DMS79 (cell line): ENCODE results near the gene TTC13.
"Not testable (repeated sequence)": the region's sequence is repeated elsewhere in the genome, so short reads cannot be mapped to it uniquely, and the experiment has no call there.

ENCODE experiments used
- DNase-seq: peaks from one replicate; lab custom pipeline; 2025; lab: John Stamatoyannopoulos, UW

The TTC13 gene

DNA sequence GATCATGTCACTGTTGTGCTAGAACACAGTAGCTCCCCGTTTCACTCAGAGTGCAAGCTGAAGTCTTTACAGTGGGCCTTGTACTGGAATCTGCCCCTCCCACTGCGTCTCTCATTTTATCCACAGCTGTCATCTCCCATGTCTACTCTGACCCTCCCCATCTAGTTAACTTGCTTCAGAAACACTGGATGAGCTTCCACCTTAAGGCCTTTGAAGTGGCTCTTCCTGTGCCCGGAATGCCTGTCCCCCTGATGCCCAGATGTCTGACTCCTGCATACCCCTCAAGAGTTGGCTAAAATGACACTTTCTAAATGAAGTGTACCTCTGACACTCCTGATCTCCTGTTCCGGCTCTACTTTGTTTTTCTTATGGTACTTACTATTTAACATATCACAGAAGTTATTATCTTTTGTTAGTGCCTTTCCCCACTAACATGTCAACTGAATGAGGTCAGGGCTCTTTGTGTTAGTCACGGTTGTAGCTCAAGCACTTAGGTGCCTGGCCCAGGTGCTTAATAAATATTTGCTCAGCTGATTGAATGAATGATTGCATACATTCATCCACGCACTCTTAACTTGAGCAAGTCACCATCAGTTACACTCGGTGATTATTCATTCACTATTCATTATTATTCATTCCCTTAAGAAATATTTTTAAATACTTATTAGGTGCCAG is 13.6 kb upstream of the TTC13 start:
- DNase-seq: peak; percentile 19

DNA sequence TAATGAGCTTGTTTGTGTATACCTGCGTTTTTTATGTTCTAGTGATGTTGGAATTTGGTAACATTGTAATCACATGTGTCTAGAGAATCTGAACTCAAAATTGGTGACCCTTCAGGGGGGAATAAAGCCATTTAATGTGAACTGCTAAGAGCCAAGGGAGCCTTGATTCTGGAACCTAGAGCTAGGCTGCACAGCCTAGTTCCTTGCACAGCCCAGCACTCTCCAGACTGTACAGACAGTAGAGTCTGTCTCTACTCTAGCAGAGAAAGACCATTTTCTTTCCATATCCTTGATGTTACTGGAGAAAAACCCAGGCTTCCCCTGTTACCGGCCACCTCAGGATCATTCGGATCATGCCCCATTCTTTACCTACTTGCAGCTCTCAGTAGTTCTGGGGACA is 8.8 kb upstream of the TTC13 start:
- DNase-seq: no peak

GRCh38 chr1:230986976-230987375 is 8.3 kb upstream of the TTC13 start:
- DNase-seq: no peak

- no peak for DNase-seq
These were observed 7.0 kb upstream of the TTC13 start for GRCh38 chr1:230985711-230986110.

DNA sequence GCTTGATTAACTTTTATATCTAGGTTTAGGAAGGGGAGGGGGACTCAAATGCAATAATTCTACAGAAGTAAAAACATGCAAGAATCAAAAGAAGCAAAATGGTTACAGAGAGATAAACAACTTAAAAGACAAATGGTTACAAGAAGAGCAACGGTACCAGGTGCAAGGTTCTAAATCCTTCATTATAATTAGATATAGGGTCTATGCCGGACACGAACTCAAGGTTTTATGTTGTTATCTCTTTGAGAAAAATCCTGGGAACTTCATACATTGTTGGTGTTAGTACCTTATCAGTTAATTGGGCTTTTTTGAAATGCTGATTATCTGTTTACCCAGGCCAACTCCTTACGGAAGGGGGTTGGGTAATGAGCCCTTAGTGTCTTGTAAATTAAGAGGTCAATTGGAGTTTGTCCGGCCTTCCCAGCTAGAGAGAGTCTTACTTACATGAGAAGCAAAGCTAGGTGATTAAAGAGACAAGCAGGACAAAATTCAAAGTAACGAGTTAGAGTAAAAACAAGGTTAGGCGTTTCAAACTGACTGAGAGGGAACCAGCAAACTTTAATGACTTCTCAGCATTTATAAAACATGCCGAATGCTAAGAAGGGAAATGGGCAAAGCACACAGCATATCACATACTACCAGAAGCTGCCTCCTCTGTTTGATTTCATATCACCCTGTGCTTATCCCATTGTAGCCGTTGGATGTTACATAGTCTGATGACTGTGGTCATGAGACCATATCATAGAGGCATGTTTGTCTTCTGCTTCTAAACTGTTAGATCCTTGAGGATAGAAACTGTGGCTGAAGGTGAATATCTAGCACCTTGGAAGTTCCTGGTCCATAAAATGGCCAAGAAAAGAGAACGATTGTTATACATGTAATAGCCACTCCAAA is 6.2 kb upstream of the TTC13 start:
- not testable (repeated sequence) for DNase-seq

DNA sequence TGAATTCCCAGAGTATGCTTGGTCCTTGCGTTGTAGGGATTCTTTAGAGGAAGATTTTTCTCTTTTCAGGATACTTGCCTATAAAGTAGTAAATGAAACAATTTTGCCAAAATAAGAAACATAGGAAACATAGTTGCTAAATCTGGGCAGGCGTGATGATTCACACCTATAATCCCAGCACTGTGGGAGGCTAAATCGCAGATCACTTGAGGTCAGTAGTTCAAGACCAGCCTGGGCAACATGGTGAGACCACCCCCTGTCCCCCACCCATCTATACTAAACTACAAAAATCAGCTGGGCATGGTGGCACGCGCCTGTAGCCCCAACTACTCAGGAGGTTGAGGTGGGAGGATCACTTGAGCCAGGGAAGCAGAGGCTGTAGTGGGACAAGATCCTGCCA is 5.2 kb upstream of the TTC13 start:
- DNase-seq: no peak

GRCh38 chr1:230982696-230983095 is 4.0 kb upstream of the TTC13 start:
- DNase-seq: no peak

DNA sequence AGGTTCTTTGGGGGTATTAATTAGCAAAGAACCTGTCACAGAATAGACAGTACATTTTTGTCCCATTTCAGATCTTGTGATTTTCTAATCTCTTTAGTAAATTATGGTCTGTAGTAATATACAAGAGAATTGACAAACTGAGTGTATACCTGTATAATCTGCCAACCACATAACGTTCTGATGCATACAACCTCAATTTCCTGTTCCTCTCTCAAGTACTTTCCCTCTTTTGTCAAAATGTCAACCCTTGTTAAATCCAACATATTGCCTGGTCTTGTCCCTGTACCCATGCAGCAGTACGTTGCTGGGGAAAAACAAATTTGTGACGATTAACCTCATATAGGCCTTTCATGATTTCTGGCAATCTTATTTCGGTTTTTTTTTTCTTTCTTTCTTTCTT is 1.3 kb upstream of the TTC13 start:
- no peak for DNase-seq

GRCh38 chr1:230979389-230979716 is 692 bp upstream of the TTC13 start:
- no peak for DNase-seq

DNA sequence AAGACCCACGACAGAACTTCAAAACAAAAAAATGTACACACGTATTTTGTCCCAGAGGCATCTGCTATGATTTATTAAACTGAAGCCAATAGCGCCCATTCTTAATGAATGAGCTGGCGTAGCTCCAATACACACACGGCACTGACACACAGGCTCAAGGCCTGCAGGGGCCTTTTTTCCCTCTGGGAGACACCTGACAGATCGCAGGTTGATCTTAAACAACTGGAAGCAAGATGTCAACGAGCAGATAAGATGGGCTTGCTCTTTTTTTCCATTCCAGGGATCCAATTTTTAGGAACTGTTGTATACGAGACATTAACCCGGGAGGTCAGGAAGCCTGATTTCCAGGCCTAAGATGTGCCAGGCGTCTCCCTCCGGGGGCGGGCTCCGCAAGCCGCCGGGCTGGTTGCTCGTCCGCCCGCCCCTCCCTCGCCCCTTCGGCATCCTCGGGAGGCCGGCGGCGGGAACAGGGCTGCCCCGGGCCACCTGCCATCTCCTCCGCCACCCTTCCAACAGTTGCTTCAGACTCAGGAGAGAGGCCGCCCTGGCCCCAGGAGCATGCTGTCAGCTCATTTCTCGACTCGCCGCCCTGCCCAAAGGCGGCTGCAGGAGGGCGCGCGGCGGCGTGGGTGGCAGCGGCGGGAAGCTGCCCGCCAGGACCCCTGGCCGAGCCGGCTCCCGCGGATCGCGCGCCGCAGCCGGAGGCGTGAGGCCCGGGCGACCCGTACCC is 735 bp downstream of the TTC13 start:
- DNase-seq: peak; percentile 22

DNA sequence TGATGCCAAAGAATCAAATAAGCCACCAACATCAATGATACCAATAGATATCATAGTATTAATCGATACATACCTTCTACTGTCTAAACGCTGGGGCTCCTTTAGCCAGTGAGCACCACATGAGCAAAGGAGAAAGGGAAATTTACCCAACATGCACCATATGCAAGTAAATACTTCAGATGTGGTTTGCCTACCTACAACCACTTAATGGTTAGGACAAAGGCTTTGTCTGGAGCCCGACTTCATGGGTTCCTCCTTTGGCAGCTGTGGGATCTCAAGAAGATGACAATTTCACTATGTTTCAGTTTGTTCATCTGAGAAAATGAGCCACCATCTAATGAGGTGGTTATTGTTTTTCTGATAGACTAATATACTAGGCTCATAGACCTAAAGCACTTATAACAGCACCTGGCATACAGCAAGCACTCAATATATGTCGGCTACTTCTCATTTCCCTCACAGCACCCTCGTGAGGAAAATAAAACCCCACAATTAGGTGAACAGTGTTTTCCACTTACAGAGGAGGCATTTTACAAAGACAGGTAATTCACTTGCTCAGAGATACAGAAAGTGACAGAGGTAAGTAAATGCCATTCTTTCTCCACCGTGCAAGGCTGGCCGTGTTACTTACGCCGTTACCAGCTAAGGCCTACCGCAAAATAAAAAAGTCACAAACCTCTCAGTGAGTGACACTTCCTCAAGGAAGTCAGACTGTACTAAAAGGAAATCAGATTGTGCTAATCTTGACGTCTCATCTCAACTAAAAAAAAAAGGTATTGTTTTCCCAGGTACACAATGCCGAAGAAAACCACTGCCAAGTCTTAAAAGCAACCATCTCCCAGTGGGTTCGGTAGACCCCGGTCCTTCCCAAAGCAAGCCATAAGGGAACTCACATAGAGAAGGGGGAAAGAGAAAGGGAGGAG is 1.6 kb downstream of the TTC13 start:
- DNase-seq: no peak

- no peak for DNase-seq
These were observed 2.3 kb downstream of the TTC13 start for GRCh38 chr1:230976360-230976759.

DNA sequence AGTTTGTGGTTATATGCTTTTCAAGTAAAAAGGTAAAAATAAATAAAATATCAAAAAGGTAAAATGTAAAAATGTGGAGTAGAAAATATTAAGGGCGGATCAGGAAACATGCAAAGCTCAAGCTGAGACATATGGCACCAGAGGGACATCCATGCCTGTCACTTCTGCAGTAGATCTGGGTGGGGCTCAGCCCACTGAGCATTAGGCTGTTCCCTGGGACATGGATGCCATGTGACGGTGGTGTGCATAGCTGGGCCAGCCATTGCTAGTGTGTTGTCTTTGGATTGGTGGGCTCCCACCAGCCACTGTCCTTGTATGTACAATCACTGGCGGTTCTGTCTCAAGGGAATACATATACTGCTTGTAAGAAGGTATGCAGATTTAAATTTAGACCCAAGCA is 3.0 kb downstream of the TTC13 start:
- DNase-seq: no peak

- no peak for DNase-seq
These were observed 5.8 kb downstream of the TTC13 start for GRCh38 chr1:230972855-230973271.

GRCh38 chr1:230971771-230972170 is 6.9 kb downstream of the TTC13 start:
- no peak for DNase-seq

DNA sequence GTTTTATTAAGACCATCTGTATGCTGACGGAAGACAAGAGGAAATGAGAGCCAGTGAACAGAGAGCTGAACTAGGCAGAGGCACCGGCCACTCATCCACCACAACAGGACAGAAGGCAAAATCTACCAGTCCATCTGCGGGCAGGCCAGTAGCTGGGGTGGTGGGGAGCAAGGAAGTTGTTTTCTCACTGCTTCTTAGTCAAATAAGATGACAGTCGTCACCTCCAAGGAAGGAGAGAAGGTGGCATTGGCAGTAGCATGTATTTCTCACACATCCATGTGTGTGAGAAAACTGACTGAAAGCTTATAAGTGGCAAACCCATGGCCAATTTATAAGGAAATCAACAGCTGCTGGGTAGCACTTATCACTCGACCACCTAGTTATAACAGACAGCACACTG is 8.2 kb downstream of the TTC13 start:
- DNase-seq: no peak

GRCh38 chr1:230966358-230966873 is 12.2 kb downstream of the TTC13 start:
- DNase-seq: no peak

DNA sequence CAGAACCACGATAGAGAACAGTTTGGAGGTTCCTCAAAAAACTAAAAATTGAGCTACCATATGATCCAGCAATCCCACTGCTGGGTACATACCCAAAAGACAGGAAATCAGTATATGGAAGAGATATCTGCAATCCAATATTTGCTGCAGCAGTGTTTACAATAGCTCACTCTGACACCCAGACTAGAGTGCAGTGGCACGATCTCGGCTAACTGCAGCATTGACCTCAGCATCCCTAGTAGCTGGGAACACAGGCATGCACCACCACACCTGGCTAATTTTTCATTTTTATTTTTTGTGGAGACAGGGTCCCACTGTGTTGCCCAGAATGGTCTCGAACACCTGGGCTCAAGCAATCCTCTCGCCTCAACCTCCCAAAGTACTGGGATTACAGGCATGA is 13.1 kb downstream of the TTC13 start:
- no peak for DNase-seq

- no peak for DNase-seq
These were observed 13.8 kb downstream of the TTC13 start for GRCh38 chr1:230964896-230965295.

DNA sequence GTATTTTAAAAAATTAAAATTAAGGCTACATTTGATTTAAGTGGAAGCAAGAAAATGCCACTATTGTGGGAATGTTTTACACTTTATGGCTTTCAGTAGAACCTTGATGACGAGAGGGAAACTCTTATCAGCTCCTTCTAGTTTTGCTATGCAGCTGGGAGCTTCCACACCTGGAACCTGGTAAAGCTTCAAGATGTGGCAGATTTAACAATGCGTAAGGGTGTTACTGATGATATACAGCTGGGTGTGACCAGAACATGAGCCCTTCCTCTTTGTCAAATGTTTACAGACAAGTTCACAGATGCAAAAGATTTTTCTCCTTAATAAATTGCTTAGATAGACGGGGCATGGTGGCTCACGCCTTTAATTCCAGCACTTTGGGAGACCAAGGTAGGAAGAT is 20.3 kb downstream of the TTC13 start:
- no peak for DNase-seq

DNA sequence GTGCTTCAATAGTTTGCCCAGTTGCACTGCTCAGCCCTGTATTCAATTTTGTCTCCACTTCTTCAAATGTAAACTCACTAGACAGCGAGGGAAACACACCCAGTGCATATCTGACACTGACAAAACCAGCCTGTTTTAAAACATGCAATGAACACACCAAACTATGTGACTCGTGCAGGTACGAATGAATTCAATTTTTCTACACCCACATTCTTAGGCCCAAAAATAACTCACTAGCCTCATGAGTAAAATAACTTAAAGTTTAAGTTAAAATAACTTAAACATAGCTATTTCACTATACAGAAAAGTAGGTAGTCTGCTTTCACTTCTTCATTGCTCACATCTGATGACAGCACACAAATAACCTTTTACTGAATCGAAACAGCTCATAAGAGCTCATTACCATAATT is 21.1 kb downstream of the TTC13 start:
- DNase-seq: no peak

GRCh38 chr1:230950404-230950803 is 28.3 kb downstream of the TTC13 start:
- no peak for DNase-seq
